Measurements from ENCODE around the gene ZNF224. TPM values are rescaled to one million over a fixed set of nuclear protein-coding genes. Genes with fewer than 3 reads are reported as not detected.
A peak's percentile ranks its signal among the peaks of the same experiment; 100 is the strongest.

Gene ZNF224
- total and polyA plus RNA-seq, 2 of the 8 experiments (the other 6 are each of a cell fraction or from before 2014, with no cell fraction given), result 3.7 to 17.2 TPM

DNA sequence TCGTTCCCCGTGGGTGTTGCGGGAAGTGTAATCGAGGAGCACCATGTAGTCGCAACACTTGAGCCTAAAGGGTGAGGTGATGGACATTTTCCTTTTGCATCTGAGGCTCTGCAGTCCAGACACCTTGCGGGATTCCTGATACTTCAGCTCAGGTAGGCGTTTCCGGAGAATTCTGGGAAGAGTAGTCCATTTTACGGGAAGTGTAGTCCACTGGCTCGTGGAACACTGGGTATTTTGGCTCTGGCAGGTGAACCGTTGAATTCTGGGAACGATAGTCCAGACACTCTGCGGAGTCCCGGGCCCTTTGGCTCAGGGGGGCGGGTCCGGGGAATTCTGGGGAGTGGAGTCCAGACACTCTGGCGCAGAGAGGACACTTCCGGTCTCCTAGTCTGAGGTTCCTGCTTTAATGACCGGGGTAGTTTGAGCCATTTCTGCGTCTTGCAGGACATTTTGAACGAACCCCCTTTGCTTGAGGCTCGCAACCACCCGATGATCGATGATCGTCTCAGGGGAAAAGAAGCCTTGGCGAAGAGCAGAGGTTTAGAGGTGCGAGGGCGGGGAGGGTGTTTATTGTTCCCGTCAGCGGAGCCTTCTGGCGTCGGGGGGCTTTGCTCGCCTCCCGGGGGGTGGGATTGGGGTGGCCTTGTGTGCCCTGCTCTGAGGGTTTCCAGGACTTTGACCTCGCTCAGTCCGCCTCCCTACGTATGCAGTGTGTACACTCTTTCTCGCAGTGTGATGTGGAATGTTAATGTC is 42.3 kb upstream of the ZNF224 start, which contains the start of gene ZNF223:
ZNF223 (plus strand) TSS at position 387 of the 753 bp plus-strand sequence. CDS start 3,141 bp downstream, outside the sequence.
- peak within 1 kb of the TSS; percentile 95 for H2AFZ ChIP-seq (ENCODE audit: low read length)
- H4K91ac ChIP-seq (replicated peaks; ENCODE audit: insufficient read length, low read length), result no peak within 1 kb of the TSS
- H3K4me1 ChIP-seq (replicated peaks in 1 of 4; ENCODE audit: control insufficient read depth in 3 of 4, insufficient read depth in 4 of 4, low read length in 3 of 4), result peaks cover 0 to 2% (median 0%) of the 10 kb centered on the region in 4 experiments; a peak in 1 of 7 replicates
- no peak within 1 kb of the TSS for H3K4ac ChIP-seq (replicated peaks; ENCODE audit: insufficient read length, low read depth, low read length)
- no peak within 1 kb of the TSS for H2BK12ac ChIP-seq (ENCODE audit: low read depth, low read length)
- POLR2A ChIA-PET (ENCODE audit: partially characterized antibody), result interaction anchor here (1.0 to 2.8 kb wide), 7 partner anchors 9 to 155 kb away, joined by 3 to 18 read pairs (median 5); partner anchors contain the start of genes ZNF222, ZNF224 and ZNF225
- no peak within 1 kb of the TSS for H2BK20ac ChIP-seq (ENCODE audit: low read length)
- no peaks in the 10 kb centered on the region for H3K79me1 ChIP-seq (ENCODE audit: low read depth, low read length)
- H4K8ac ChIP-seq (ENCODE audit: extremely low read depth, insufficient read depth, low read length), result no peak within 1 kb of the TSS; the same call in 1 of the 2 replicates
- peak within 1 kb of the TSS; percentile 43; the same call in 1 of the 2 replicates for H3K18ac ChIP-seq (ENCODE audit: extremely low read depth, low read length)
- 3% methylated on average over 37 of the region's 38 CpGs; no CpG with 5 or more reads in 1 of the 2 experiments for WGBS, 2 experiments (ENCODE audit: extremely low coverage in 1 of 2, insufficient coverage in 1 of 2, insufficient read length in 1 of 2, insufficient replicate concordance in 2 of 2, low coverage in 1 of 2, low lambda C conversion rate in 2 of 2, missing lambda C conversion rate in 1 of 2)
- no peak within 1 kb of the TSS for H3K23ac ChIP-seq (ENCODE audit: insufficient read length)
- CTCF ChIA-PET (ENCODE audit: partially characterized antibody), result interaction anchor here (0.6 to 1.0 kb wide), 3 partner anchors 21 to 61 kb away, joined by 3 to 5 read pairs (median 3); no protein-coding TSS in a partner anchor
- H3K36me3 ChIP-seq (ENCODE audit: control insufficient read depth in 2 of 4, insufficient read depth in 4 of 4, low read length in 3 of 4), result no peaks in the 10 kb centered on the region
- H2AK5ac ChIP-seq (ENCODE audit: low read depth, low read length), result no peak within 1 kb of the TSS
- H3K9ac ChIP-seq (replicated peaks in 1 of 4; ENCODE audit: extremely low read depth in 1 of 4, low read depth in 3 of 4, low read length in 3 of 4), result peak within 1 kb of the TSS in 3 of 4 experiments; percentile 15 to 92 (median 63); a peak in 6 of 7 replicates
- H2BK15ac ChIP-seq (ENCODE audit: low read length), result no peak within 1 kb of the TSS
- no peaks in the 10 kb centered on the region for H3K27me3 ChIP-seq (replicated peaks in 1 of 4; ENCODE audit: control insufficient read depth in 3 of 4, extremely low read depth in 1 of 4, insufficient read depth in 3 of 4, low read length in 3 of 4)
- no peaks in the 10 kb centered on the region for H4K20me1 ChIP-seq (replicated peaks in 1 of 2; ENCODE audit: control insufficient read depth in 1 of 2, insufficient read depth in 2 of 2, low read length in 2 of 2)
- no peak within 1 kb of the TSS for H2BK120ac ChIP-seq (replicated peaks; ENCODE audit: low read depth, low read length)
- H3K56ac ChIP-seq (replicated peaks; ENCODE audit: insufficient read length, low read depth, low read length), result no peak within 1 kb of the TSS
- H3K79me2 ChIP-seq (ENCODE audit: control insufficient read depth in 1 of 2, insufficient read depth in 2 of 2, low read length in 2 of 2), result peaks cover 0 to 7% of the 10 kb centered on the region in 2 experiments; a peak in 2 of 4 replicates
- no peaks in the 10 kb centered on the region for H3K9me3 ChIP-seq (ENCODE audit: insufficient read depth in 2 of 2, low read depth in 1 of 2, low read length in 1 of 2)
- peak; percentile 93 for FAIRE-seq
- H3K23me2 ChIP-seq (ENCODE audit: low read depth, low read length), result peaks cover 3% of the 10 kb centered on the region
- H3K14ac ChIP-seq (ENCODE audit: insufficient read length), result no peak within 1 kb of the TSS
- peak within 1 kb of the TSS; percentile 59 to 85 (median 72) for H3K4me3 ChIP-seq (ENCODE audit: extremely low read depth in 1 of 4, insufficient read depth in 2 of 4, low read depth in 3 of 4, low read length in 4 of 4)
- 0 out of 2 replicates have a peak within 1 kb of the TSS, but pooled peaks have one; percentile 45 for H2BK5ac ChIP-seq (ENCODE audit: low read depth, low read length)
- peak within 1 kb of the TSS; percentile 42 for H4K5ac ChIP-seq (ENCODE audit: insufficient read length, low read depth, low read length)
- peak within 1 kb of the TSS; percentile 75 to 94 for H3K4me2 ChIP-seq (ENCODE audit: insufficient read depth in 1 of 2, low read depth in 2 of 2, low read length in 2 of 2)
- DNase-seq (ENCODE audit: low read depth in 1 of 2, low spot score in 2 of 2), result peak; percentile 77 to 89
- H3K27ac ChIP-seq (ENCODE audit: low read depth, low read length), result no peak within 1 kb of the TSS
- TF ChIP-seq JUN (IDR thresholded peaks at IDR 0.05; ENCODE audit: low read depth, low read length) (no peak), POLR2A (IDR thresholded peaks at IDR 0.05; ENCODE audit: control extremely low read depth in 1 of 2, low read depth in 2 of 2, low read length in 2 of 2) (peak in 1 of 2 experiments; percentile 60; a peak in 1 of 3 replicates), BRCA1 (IDR thresholded peaks at IDR 0.05; ENCODE audit: low read depth, low read length) (no peak), KDM4A (IDR thresholded peaks at IDR 0.05; ENCODE audit: low read depth, low read length, severe bottlenecking) (peak; percentile 69), SP1 (IDR thresholded peaks at IDR 0.05; ENCODE audit: low read depth, low read length) (0 out of 2 replicates have a peak, but pooled peaks have one; percentile 22), RNF2 (IDR thresholded peaks at IDR 0.05; ENCODE audit: borderline replicate concordance, low read depth, low read length, missing control alignments, poor library complexity, severe bottlenecking) (no peak), EZH2 (IDR thresholded peaks at IDR 0.05; ENCODE audit: low read depth, low read length, severe bottlenecking) (no peak)
- TF ChIP-seq, protein P1, sequence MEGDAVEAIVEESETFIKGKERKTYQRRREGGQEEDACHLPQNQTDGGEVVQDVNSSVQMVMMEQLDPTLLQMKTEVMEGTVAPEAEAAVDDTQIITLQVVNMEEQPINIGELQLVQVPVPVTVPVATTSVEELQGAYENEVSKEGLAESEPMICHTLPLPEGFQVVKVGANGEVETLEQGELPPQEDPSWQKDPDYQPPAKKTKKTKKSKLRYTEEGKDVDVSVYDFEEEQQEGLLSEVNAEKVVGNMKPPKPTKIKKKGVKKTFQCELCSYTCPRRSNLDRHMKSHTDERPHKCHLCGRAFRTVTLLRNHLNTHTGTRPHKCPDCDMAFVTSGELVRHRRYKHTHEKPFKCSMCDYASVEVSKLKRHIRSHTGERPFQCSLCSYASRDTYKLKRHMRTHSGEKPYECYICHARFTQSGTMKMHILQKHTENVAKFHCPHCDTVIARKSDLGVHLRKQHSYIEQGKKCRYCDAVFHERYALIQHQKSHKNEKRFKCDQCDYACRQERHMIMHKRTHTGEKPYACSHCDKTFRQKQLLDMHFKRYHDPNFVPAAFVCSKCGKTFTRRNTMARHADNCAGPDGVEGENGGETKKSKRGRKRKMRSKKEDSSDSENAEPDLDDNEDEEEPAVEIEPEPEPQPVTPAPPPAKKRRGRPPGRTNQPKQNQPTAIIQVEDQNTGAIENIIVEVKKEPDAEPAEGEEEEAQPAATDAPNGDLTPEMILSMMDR (IDR thresholded peaks at IDR 0.05; ENCODE audit: control extremely low read depth in 1 of 3, insufficient read depth in 1 of 3, low read depth in 1 of 3, low read length in 3 of 3), result no peak

Data from H1 (cell line).